ENCODE results near the gene TNFRSF19. TPM values are rescaled to one million over a fixed set of nuclear protein-coding genes. Genes with fewer than 3 reads are reported as not detected.
"Not testable (repeated sequence)": the region's sequence is repeated elsewhere in the genome, so short reads cannot be mapped to it uniquely, and the experiment has no call there.

The TNFRSF19 gene
- total RNA-seq = 1 to 10 TPM in 2 of 4 donors, under 1 TPM in 2; 0.51 to 1.5 (median 1.0) TPM

DNA sequence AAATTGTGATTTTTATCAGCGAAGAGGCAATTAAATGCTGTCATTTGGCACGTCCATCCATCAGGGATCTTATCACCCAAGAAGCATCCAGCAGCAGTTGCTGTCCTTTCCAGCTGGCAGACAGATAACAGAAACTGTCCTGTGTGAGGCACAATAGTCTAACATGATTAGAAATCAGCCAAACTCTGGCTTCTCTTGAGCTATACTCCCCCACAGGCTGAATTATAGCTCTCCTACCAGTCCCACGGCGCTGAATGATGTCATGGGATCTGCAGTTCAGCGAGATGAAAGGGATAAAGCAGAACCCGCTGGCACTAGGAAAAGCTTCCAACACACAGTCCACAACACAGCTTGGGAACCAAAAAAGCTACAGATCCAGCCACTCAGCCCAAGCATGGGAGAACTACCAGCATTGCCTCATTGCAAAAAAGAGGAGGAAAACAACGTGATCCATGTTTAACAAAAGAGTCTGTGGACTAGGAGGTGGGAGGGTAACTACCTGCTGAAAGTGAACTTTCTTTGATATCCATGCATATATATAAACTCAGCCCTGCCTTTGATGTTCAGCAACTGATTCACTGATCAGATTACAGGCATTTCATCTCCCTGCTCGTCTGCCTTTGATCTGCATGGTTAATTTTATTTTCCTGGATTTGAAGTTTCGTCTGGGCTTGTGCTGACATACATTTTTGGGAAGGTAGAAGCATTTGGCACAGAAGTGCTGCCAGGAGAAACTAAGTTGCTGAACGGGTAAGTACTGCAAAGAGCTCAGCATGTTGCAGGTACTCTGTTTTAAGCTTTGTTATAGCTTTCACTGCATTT, at the start of gene TNFRSF19:
Gene TNFRSF19 (plus strand): TSS at position 314 of the 822 bp plus-strand sequence. CDS start 19,772 bp downstream, outside the sequence.
- H3K27ac ChIP-seq = peak within 1 kb of the TSS; percentile 33 to 76 (median 62)
- in situ Hi-C loops (cut with MboI; ENCODE audit: low sequenced_read_pairs in 4 of 4) = loop anchor here in 3 of 4 donors (5.0 to 10.0 kb wide), 4 partner anchors 103 to 304 kb away; no protein-coding TSS in a partner anchor
- H3K27me3 ChIP-seq = no peaks in the 10 kb centered on the region
- no peak for DNase-seq
- H3K36me3 ChIP-seq = no peaks in the 10 kb centered on the region
- peak; percentile 53 to 59 for ATAC-seq
- intact Hi-C loops (cut with DNase I; ENCODE audit: low total_unique reads) = loop anchor here (10.0 kb wide), 2 partner anchors 134 to 196 kb away; no protein-coding TSS in a partner anchor
- peaks cover 0 to 7% of the 10 kb centered on the region in 2 donors for H3K4me1 ChIP-seq
- TF ChIP-seq, protein P1, sequence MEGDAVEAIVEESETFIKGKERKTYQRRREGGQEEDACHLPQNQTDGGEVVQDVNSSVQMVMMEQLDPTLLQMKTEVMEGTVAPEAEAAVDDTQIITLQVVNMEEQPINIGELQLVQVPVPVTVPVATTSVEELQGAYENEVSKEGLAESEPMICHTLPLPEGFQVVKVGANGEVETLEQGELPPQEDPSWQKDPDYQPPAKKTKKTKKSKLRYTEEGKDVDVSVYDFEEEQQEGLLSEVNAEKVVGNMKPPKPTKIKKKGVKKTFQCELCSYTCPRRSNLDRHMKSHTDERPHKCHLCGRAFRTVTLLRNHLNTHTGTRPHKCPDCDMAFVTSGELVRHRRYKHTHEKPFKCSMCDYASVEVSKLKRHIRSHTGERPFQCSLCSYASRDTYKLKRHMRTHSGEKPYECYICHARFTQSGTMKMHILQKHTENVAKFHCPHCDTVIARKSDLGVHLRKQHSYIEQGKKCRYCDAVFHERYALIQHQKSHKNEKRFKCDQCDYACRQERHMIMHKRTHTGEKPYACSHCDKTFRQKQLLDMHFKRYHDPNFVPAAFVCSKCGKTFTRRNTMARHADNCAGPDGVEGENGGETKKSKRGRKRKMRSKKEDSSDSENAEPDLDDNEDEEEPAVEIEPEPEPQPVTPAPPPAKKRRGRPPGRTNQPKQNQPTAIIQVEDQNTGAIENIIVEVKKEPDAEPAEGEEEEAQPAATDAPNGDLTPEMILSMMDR (IDR thresholded peaks at IDR 0.05 in 4 of 5, conservative IDR thresholded peaks at IDR 0.05 in 1 of 5) = no peak
- no peak for TF ChIP-seq POLR2A (IDR thresholded peaks at IDR 0.05)
- H3K4me3 ChIP-seq = peak within 1 kb of the TSS in 3 of 4 donors; percentile 27 to 43 (median 41)
- H3K9me3 ChIP-seq = no peaks in the 10 kb centered on the region

DNA sequence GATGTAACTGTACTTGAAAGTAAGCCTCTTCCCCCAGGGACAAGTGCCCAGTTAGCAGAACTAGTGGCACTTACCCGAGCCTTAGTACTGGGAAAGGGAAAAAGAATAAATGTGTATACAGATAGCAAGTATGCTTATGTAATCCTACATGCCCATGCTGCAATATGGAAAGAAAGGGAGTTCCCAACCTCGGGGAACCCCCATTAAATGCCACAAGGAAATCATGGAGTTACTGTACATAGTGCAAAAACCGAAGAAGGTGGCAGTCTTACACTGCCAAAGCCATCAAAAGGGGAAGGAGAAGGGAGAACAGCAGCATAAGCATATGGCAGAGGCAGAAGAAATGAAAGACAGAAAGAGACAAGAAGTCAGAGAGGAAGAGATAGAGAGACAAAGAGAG, 40.3 kb upstream of the TNFRSF19 start:
- H3K9me3 ChIP-seq; ATAC-seq; H3K27me3 ChIP-seq; in situ Hi-C loops (cut with MboI; ENCODE audit: low sequenced_read_pairs in 4 of 4); DNase-seq; H3K4me3 ChIP-seq; H3K27ac ChIP-seq; H3K36me3 ChIP-seq; intact Hi-C loops (cut with DNase I; ENCODE audit: low total_unique reads); H3K4me1 ChIP-seq: not testable (repeated sequence)

GRCh38 chr13:23531446-23531845, 38.8 kb upstream of the TNFRSF19 start:
- Histone ChIP-seq H3K27ac (no peak overlapping the region), H3K27me3 (no peaks in the 10 kb centered on the region), H3K36me3 (no peaks in the 10 kb centered on the region), H3K4me3 (no peak overlapping the region), H3K4me1 (no peaks in the 10 kb centered on the region), H3K9me3 (no peaks in the 10 kb centered on the region)
- no peak for ATAC-seq
- in situ Hi-C loops (cut with MboI; ENCODE audit: low sequenced_read_pairs in 4 of 4) (no loop called here), intact Hi-C loops (cut with DNase I; ENCODE audit: low total_unique reads) (no loop called here)
- no peak for TF ChIP-seq POLR2A (IDR thresholded peaks at IDR 0.05)
- TF ChIP-seq, protein P1 (IDR thresholded peaks at IDR 0.05 in 4 of 5, conservative IDR thresholded peaks at IDR 0.05 in 1 of 5) = no peak
- no peak for DNase-seq

DNA sequence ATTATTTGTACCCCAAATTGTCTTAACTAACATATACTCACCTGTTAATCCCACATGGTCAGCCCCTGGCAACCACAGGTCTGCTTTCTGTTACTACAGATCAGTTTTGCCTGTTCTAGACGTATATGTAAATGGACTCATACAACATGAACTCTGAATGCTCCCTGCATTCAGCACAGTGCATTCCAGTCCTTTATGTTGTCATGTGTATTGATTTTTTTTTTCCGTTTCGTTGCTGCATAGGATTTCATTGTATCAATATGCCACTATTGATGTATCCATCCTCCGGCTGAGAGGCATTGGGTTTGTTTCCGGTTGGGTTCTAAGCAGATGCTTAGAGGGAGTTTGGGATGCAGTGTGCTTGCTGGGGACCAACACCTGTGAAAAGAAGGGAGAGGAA, 36.1 kb upstream of the TNFRSF19 start:
- intact Hi-C loops (cut with DNase I; ENCODE audit: low total_unique reads) = no loop called here
- Histone ChIP-seq H3K27me3 (no peaks in the 10 kb centered on the region), H3K36me3 (no peaks in the 10 kb centered on the region), H3K9me3 (no peaks in the 10 kb centered on the region), H3K27ac (no peak overlapping the region), H3K4me3 (no peak overlapping the region), H3K4me1 (no peaks in the 10 kb centered on the region)
- TF ChIP-seq, protein P1 (IDR thresholded peaks at IDR 0.05 in 4 of 5, conservative IDR thresholded peaks at IDR 0.05 in 1 of 5) = no peak
- TF ChIP-seq POLR2A (IDR thresholded peaks at IDR 0.05) = no peak
- no peak for ATAC-seq
- in situ Hi-C loops (cut with MboI; ENCODE audit: low sequenced_read_pairs in 4 of 4) = no loop called here
- no peak for DNase-seq

- H3K27me3 ChIP-seq = no peaks in the 10 kb centered on the region
- no peaks in the 10 kb centered on the region for H3K36me3 ChIP-seq
- TF ChIP-seq POLR2A (IDR thresholded peaks at IDR 0.05) = no peak
- TF ChIP-seq, protein P1 (IDR thresholded peaks at IDR 0.05 in 4 of 5, conservative IDR thresholded peaks at IDR 0.05 in 1 of 5) = no peak
- H3K4me3 ChIP-seq = no peak overlapping the region
- H3K4me1 ChIP-seq = no peaks in the 10 kb centered on the region
- intact Hi-C loops (cut with DNase I; ENCODE audit: low total_unique reads) = no loop called here
- ATAC-seq (no peak), DNase-seq (no peak)
- H3K27ac ChIP-seq = no peak overlapping the region
- H3K9me3 ChIP-seq = no peaks in the 10 kb centered on the region
- in situ Hi-C loops (cut with MboI; ENCODE audit: low sequenced_read_pairs in 4 of 4) = no loop called here
Observed at GRCh38 chr13:23541221-23541824, 28.9 kb upstream of the TNFRSF19 start.
